HL-60 (cell line): Measurements from ENCODE around the gene ADIPOR2.

ENCODE experiments used
- DNase-seq, 2 experiments: peaks; one replicate each; pipeline ENCODE4 v3.0.0-alpha.2; 2010 to 2020; ENCODE audit warnings: low read depth in 1 of 2, low spot score in 1 of 2
- H3K27ac ChIP-seq: fragments of 250-450 bp; sonication (Bioruptor Pico); replicated peaks from 2 replicates; pipeline ENCODE4 v1.5.1; 2020; ENCODE audit warnings: mild to moderate bottlenecking, moderate library complexity
- H3K27me3 ChIP-seq: fragments of 250-450 bp; sonication (Bioruptor Pico); 2 replicates; pipeline ENCODE4 v1.5.1; 2021; ENCODE audit warnings: mild to moderate bottlenecking, moderate library complexity; ENCODE audit not compliant: insufficient read depth, poor library complexity, severe bottlenecking
- H3K4me3 ChIP-seq: replicated peaks from 2 replicates; pipeline ENCODE4 v1.5.1; 2011; ENCODE audit warnings: mild to moderate bottlenecking, control low read depth, low read length; ENCODE audit not compliant: insufficient read depth
- CTCF ChIP-seq: IDR thresholded peaks from one replicate; pipeline ENCODE4 v1.5.1; 2011; ENCODE audit warnings: low read length, control low read depth, inconsistent platforms; ENCODE audit not compliant: insufficient read depth
- GABPA ChIP-seq: IDR thresholded peaks from 2 replicates; pipeline ENCODE4 v1.6.1; 2012; ENCODE audit warnings: low read depth
- POLR2AphosphoS5 ChIP-seq: IDR thresholded peaks from 2 replicates; pipeline ENCODE4 v1.6.1; 2012; ENCODE audit warnings: low read depth
- REST ChIP-seq: IDR thresholded peaks from 2 replicates; pipeline ENCODE4 v1.6.1; 2012; ENCODE audit warnings: low read depth; ENCODE audit not compliant: insufficient replicate concordance
- SPI1 ChIP-seq: IDR thresholded peaks from 2 replicates; pipeline ENCODE4 v1.6.1; 2012; ENCODE audit warnings: low read depth, mild to moderate bottlenecking, borderline replicate concordance

ADIPOR2 gene

DNA sequence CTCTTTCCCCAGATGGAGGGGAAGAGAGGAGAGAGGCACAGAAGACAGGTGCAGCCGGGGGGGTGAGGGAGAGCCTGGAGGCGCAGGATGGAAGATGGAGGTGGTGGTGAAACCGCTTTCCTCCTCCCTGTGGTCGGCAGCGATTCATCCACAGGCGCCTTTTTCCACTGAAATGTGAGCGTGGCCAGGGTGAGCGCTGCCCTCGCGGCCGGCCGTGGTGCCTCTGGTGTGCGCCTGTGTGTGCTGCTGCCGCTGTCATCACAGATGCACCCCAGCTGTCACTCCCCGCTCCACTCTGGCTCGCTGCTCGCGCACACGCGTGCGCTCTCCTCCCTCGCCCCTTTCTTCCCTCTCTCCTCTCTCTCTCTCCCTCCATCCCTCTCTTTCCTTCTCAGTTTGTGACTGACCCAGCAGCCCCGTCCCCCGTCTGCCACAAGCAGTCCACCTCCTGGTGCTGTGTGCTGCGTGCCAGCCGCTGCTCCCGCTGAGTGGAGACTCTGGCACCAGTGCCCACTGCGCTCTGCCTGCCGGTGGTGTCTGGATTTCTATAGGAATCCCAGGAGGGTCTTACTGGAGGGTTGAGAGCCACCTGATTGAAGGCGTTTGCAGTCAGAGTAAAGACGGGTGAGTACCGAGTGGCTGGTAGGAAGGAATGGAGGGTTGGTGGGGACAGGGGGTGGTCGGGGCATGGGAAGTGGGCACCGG, 129.5 kb downstream of the ADIPOR2 start, which contains the start of gene LRTM2:
Gene LRTM2, plus strand, starts transcription at position 375 of the 705 bp plus-strand sequence. CDS start 7,584 bp downstream, outside the sequence.
- no peak within 1 kb of the TSS for H3K4me3 ChIP-seq
- DNase-seq: no peak
- H3K27me3 ChIP-seq: peaks cover 12% of the 10 kb centered on the region
- no peak within 1 kb of the TSS for H3K27ac ChIP-seq
- TF ChIP-seq REST (no peak), CTCF (no peak), POLR2AphosphoS5 (no peak), SPI1 (no peak), GABPA (no peak)

- Histone ChIP-seq H3K27ac (no peak overlapping the region), H3K4me3 (no peak overlapping the region), H3K27me3 (peaks cover 12% of the 10 kb centered on the region)
- TF ChIP-seq CTCF (no peak), SPI1 (no peak), REST (no peak), GABPA (no peak), POLR2AphosphoS5 (no peak)
- DNase-seq: no peak
Measured at GRCh38 chr12:1820896-1821291, 130.0 kb downstream of the ADIPOR2 start.

GRCh38 chr12:1821805-1822204, 130.9 kb downstream of the ADIPOR2 start:
- no peak for DNase-seq
- H3K27ac ChIP-seq: no peak overlapping the region
- H3K27me3 ChIP-seq: peaks cover 12% of the 10 kb centered on the region
- no peak overlapping the region for H3K4me3 ChIP-seq
- TF ChIP-seq REST (no peak), CTCF (no peak), GABPA (no peak)
